Neural progenitor cell (in vitro differentiated cells): ENCODE data around the gene DVL2.

ENCODE experiments used
- CTCF ChIP-seq: fragments of 200-600 bp; sonication (generic); IDR thresholded peaks from 2 replicates; pipeline ENCODE4 v1.5.1; 2017; ENCODE audit warnings: antibody characterized with exemption, mild to moderate bottlenecking
- EZH2 ChIP-seq: fragments of 200-600 bp; sonication (generic); IDR thresholded peaks from 2 replicates; pipeline ENCODE4 v1.6.1; 2017; ENCODE audit warnings: antibody characterized with exemption, mild to moderate bottlenecking, moderate library complexity
- EZH2phosphoT487 ChIP-seq: fragments of 200-600 bp; sonication (generic); IDR thresholded peaks from 2 replicates; pipeline ENCODE4 v1.6.1; 2017; ENCODE audit warnings: antibody characterized with exemption

DNA sequence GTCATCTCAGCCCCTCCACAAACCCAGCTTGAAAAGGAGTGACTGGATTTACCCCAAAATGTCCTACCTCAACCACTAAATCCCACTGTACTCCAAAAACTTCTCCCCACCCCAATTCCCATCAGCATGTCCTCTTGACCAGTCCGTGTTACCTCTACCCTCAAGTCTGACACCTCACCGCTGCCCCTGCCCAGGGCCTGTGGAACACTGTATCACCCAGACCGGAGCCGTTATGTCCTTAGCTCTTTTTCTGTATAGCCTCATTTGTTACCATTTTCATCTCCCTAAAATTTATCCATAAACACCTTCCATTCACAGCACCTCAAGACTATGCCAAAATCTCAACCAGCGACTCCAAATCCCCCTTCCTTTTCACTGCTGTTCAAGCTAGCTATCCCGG, 2.5 kb upstream of the DVL2 start:
- no peak for TF ChIP-seq CTCF
- TF ChIP-seq EZH2: no peak
- no peak for TF ChIP-seq EZH2phosphoT487
